ENCODE measurements around the gene DLG2.

Gene DLG2

DNA sequence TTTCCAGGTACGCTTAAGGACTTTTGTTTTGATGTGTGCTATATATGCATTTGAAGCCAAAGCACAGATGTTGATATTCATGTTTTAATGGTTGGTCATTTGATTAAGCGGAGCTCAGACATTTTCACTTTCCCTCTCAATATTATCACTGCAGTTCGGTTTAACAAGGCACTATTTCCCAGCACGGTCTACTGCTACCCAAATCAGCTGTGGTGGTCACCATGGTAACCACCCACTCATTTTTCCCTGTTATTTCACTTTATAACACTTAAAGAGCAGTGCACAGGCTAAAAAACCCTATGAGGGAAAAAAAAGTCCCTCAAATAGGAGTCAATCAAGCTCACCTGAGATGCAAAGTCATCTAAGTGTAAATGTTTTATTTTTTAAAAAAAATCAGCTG lies 1901.4 kb downstream of the DLG2 start:
- DNase-seq (ENCODE audit: low read depth in 3 of 3), result no peak

DNA sequence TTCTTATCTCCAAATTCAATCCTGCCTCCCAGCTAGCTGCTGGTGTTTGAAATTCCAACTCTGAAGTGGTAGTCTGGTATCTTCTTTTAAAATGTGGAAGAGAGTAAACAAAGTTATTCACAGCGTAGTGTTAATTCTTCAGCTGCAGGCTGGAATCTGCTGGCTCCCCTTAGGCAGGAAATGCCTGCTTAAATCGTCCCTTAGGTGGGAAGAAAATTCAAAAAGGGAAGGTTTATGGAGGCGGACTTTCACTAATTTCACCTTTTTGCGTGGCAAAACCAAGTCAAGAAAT lies 1901.9 kb downstream of the DLG2 start:
- DNase-seq (ENCODE audit: low read depth in 3 of 3), result no peak

DNA sequence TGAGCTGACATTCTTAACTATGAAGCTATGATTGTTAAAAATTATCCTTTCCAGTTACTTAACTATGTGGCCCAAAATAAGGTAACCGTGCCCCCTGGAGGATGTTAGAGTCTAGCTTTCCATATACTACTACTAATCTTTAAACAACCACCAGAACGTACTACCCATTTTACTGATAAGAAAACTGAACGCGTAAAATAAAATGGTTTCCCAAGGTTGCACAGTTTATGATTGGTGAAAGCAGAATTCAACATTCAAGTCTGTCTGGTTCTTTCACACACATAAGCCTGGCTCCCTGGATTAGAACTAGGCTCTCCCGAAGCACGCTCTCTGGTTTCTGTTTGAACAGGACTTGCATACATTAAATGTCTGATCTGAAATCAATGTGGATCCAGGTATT lies 1903.1 kb downstream of the DLG2 start:
- no peak for DNase-seq (ENCODE audit: low read depth in 3 of 3)

DNA sequence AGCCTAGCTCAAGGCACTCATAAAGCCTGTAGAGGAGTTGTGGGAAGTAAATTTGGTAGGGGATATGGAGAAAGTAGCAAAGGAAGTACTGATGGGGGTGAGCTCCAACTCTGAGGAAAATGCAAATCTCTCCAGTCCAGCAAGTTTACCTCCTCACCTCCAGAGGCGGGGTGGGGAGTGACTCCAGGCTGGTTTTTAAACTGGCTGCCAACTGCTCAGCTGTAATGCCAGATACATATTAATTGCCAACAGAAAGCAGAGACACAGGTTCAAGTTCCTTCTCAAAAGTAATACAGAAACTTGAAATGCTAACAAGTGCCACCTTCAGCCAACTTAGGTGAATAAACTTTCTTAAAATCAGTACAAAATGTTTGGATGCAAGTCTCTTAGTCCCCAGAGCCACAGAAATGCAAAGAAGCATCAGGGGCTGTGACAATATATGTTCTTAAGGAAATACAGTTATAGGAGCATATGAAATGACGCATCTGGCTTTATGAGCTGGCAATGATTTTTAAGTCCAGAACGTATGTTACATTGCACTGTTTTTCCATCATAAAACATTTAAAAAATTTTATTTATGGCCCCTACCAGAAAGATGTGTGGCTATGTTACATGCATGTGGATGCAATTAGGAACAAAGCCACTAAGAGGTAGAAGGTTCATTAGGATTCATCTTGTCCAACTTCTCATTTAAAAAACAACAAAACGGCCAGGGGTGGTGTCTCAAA lies 1904.6 kb downstream of the DLG2 start:
- no peak for DNase-seq (ENCODE audit: low read depth in 3 of 3)

DNA sequence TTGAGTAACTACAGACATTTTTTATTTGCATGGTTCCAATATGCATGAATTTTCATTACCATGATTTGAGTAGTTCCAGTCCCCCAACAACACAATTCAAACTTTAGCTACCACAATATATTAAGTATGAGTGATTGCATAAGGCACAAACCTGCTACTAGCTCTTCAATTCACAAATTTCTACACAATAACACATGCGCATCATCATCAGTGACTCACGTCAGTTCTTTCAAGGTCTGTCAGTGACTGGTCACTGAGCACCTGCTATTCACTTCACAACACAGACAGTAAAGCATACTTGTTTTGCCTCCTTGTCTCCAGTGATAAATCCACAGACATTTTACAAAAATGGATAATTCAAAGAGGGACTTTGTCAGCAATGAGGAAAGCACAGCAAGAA lies 1905.9 kb downstream of the DLG2 start:
- no peak for DNase-seq (ENCODE audit: low read depth in 3 of 3)

DNA sequence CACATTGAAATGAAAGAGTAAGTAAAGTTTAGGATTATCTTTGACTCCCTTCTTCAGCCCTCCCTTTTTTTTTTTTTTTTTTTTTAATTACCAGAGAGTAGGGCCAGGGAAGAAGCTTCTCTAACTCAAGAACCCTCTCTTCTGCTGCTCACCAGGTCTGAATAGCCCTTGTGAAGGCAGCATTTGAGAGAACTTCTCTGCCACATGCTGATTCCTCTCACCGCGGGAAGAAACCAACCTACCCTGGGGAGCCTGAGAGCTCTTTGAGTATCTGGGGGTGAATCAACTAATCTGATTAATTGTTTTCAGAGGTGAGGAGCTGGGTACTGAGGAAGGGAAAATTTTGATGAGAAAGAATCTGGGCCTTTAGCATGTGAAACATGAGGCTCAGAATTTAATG lies 1906.5 kb downstream of the DLG2 start:
- no peak for DNase-seq (ENCODE audit: low read depth in 3 of 3)

DNA sequence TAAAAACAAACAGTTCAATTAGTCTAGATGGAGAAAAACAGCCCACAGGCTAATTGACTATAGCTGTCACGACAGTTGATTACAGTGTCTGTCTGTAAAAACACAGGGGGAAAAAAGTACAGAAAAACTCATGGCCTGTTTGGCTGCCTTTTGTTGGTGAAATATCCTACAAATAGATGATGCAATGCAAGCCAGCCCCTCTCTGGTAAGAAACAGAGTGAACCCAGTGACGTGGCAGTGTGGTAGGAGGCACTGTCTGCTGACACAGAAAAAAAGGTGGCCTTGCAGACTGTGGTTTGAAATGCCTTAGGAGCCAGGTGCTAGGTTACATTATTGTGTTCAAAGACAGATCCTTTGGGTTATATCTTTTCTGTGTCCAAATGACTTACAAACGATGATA lies 1909.6 kb downstream of the DLG2 start:
- no peak for DNase-seq (ENCODE audit: low read depth in 3 of 3)

DNA sequence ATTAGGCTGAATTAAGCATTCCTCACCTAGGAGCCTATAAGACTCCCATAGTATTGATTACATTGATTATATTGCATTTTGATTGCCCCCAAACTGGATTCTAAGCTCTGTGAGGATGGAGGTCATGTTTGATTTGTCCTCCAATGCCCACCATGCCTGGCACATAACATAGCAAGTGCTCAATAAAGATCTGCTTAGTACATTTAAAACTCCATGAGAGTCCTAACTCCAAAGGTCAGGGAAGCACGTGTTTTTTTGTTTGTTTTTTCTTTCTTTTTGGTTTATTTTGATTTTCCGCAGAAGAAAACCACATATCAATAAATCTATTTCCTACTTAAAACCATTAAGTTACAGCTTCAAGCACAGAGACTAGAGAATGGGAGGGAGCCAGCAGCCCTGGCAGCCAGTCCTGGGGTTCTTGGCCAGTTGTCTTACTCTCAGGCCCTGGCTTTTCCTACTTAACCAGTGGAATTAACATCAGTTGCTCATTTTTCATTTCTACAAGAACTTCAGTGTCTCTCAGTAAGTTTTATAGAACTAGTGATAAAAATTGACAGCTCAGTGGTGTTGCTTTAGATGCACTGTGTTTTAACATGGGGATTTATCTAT lies 1911.1 kb downstream of the DLG2 start:
- no peak for DNase-seq (ENCODE audit: low read depth in 3 of 3)

DNA sequence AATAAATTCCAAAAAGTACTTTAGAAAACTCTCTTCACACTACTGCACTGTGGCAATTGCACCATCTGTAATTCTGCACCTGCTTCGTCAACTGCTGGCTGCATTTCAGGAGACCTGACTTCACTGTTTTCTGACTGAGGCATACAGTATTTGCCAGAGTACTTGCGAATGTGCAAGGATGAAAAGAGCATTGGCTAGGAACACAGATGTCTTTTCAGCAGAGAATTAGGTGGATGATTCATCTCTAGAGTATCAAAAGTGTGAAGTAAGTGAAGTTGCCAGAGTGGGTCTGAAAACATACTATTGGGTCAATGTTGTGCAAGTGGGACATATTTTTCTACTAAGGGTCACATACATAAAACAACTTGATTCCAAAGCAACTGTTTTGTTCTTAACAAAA lies 1913.4 kb downstream of the DLG2 start:
- no peak for DNase-seq (ENCODE audit: low read depth in 3 of 3)

DNA sequence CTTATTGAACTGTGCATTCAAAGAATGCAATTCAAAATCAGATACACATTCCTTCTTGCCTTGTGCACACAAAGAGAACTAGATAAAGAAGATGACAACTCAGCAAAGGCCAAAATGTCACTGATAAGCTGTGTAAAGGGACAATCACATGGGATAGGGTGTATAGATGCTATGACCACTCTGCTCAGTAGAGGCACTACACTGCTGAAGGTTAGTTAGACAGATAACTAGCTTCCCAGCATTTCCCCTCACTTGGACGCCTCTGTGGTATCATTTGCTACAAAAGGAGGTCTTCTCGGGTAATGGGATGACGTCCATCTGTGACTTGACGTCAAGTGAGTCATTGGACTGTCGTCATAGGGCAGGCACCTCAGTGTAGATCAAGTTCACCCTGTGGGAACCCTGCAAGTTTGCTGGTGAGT lies 1916.0 kb downstream of the DLG2 start:
- DNase-seq (ENCODE audit: low read depth in 3 of 3), result no peak

DNA sequence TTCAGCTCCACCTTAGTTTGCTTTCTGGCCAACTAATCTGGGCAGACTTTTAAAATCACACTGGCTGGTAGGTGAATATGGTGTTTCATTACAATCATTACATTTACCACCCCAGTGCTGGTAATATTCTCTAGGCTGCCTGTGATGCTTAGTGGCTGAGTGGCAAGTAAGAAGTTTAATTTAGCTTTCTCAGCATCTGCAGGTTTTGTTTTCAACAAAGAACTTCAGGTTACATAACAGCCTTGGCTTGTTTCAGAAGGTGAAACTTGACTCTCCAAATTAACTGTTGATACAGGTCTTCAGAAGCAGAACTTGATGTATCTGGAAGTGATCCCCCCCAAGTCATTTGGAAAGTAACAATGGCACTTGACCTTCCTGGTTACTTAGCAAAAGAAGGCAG lies 1917.7 kb downstream of the DLG2 start:
- DNase-seq (ENCODE audit: low read depth in 3 of 3), result no peak

DNA sequence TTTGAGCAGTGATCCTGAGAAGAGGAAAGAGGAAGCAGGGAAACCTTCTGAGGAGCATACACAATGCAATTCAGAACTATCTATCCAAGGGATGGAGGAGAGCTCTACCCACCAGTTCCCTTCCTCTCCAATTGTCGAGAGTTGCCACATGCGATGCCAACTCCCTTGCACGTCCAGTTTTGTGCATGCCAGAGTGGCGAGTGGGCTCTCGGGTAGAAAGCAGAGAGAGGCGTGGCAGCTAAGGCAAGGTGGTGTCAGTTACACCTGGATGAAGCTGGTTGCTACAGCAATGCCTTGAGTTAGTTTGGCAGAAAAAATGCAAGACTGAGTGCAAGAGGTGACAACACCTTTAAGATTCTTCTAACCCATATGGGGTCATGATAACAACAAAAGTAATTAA lies 1920.6 kb downstream of the DLG2 start:
- no peak for DNase-seq (ENCODE audit: low read depth in 3 of 3)

DNA sequence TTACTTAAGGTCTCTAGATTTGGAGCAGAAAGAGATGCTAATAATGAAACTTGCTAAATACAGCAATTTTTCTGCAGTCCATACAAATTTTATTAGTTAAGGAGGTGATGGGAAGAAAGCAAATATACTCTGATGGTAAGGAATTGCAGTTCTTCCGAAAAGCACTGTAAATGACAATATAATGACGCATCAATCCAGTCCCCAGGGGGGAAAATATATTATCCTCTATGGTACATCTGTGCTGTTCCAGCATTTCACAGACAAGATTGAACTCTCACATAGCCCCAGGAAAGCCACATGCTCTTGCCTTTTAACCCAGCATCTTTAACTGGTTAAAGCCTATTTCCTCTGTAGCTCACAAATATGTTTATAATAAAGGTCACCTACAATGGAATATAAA lies 1924.3 kb downstream of the DLG2 start:
- no peak for DNase-seq (ENCODE audit: low read depth in 3 of 3)

DNA sequence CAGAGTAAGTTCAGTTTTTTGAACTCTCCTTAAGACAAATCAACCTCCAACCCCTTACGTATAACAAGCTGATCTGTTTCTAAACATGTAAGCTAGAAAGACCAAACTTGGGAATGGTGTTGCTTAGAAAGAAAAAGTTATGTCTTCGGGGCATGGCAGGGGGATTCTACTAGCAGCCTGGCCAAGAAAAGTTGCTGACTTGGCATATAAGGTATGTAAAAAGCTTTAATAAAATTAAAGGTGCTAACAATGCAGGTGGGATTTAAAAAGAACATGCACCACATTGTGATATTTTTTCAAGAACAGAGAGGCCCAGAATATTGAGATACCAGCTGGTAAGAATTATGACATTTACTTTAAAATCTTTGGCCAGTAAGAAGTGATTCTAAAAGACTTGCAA lies 1929.6 kb downstream of the DLG2 start:
- no peak for DNase-seq (ENCODE audit: low read depth in 3 of 3)

DNA sequence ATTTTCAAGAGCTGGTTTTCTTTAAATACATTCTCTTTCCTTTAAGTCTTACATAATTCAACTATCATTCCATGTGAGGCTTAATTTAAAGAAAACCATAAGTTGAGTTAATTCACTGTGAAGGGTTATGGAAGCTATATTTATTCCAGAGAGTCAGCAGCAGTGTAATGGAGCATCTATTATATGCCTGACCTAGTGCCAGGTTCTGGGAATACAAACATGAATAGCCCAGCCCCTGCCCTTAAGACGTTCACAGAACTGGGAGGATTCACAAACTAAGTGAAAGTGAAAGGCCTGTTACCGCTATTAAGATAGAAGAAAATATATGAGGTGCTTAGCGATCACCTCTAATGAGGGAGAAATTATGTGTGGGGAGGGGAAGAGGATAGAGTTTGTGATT lies 1932.1 kb downstream of the DLG2 start:
- no peak for DNase-seq (ENCODE audit: low read depth in 3 of 3)

DNA sequence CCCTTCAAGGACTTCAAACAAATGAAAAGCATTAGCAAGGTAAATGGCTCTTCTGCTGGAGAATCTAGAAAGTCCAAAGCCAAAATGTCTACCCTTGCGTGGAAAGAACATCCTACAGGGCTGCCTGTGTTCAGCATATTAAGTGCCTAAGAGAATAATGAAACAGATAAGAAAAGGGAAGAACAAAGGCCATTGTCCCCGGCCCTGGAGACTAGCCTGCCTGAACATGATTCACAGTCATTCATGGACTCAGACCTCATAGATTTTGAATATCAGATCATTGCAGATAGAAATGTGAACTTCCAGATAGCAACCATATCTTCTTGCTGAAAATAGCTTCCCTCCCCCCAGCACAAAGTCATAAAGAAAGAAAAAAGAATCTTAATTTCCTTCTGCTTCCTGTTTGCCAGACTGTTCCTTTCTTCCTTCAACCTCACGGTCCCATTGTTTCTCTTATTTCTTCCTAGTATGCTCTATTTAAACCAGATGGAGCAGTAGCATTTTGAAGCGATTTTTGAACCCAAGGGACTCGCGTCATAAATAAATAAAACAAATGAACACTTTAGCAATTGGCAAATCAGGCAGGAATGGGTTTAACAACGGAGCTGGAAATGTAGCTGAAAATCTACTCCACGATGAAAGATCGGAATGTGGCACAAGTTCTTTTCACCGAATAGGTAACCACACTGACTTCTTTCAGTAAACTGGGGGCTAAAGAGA lies 1932.8 kb downstream of the DLG2 start:
- DNase-seq (ENCODE audit: low read depth in 3 of 3), result no peak

DNA sequence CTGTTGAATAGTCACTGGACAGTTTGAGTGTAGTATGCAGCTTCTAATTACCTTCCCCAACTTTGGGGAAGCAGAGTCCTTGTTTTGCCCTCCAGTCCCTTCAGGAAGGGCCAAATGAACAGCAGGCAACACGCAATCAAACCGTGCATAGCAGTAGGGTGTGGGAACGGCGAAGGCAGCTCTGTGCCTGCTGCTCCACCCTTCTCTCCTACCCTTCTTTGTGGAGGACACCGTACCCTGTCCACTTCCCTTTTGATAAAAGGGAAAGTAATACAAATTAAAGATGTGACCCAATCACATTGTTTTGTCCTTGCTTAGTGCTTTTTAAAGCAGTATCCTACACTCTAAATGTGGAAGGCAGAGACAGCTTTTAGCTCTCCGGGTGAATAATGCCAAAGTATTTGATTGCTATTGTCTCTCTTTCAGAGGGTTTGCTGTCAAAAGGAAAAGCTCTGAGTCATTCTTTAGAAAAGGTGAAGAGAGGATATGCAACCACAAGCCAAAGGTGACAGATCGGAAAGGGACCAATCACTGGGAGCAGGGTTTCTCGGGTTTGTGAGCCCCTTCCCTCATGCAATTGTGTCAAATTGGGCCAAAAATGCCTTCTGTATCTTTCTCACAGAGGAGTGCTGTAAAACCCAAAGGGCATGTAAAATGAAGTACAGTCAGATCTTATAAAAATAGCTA lies 1933.7 kb downstream of the DLG2 start:
- DNase-seq (ENCODE audit: low read depth in 3 of 3), result no peak

DNA sequence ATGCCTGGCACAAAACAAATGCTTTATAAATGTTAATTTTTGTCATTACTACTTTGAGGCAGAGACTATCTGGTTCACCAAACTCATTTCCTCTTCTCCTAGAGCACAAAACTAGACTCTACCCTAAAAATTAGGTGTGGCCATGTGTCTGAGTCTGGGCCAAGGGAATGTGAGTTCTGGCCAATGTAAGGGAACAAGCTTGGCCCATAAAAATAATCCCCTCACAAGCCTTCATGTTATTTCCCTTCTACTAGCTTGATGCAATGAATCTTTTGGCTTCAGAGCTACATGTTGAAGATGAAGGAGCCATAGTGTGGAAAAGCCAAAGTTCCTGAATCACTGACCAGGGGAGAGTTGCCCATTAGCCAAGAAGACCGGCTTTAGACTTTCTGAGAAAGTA lies 1934.5 kb downstream of the DLG2 start:
- DNase-seq (ENCODE audit: low read depth in 3 of 3), result no peak

DNA sequence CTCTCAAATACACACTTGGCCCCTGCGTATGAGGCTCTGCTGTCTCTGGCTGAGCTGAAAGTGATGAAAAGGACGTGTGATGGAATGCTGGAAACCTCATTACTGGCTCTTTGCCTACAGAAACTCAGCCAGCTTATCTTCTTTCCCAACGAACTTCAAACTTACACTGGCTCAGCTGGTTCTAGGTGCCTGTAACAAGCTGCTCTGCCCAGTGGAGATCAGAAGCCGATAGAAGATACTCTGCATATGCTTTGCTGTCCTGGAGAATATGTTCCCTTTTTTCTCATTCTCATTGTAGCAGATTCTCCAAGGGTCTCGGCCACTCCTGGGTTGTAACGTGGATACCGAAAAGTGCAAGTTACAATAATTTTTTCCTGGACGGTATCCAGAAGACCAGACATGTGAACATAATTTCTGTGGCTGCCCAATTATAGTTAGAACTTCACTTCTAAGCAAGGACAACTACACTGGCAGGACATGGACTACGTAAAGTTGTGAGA lies 1935.6 kb downstream of the DLG2 start:
- DNase-seq (ENCODE audit: low read depth in 3 of 3), result no peak

DNA sequence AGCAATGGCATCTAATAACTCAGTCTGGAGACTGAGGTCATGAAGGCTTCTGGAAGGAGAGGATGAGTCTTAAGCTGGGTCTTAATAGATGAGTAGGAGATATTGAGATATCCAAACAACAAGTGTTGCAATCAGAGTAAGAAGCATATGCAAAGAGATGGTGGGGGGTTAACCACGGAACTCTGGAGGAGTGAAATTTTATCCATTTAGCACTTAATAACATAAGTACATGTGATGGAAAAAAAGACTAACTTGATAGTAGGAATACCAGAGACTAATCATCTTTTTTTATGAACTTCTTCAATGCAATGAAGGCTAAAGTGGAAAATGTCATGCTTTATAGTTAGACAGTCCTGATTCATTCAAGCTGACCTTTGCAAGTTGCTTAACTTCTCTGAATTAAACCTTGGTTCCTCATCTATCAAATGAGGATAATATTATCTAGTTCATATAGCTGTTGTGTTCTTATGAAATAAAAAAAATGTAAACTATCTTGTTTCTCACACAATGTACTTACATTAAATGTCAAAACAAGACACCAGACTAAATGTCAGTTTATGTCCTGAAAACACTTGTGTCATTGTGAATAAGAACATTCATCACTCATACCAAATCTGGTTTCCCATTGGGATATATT lies 1937.9 kb downstream of the DLG2 start:
- DNase-seq (ENCODE audit: low read depth in 3 of 3), result no peak

DNA sequence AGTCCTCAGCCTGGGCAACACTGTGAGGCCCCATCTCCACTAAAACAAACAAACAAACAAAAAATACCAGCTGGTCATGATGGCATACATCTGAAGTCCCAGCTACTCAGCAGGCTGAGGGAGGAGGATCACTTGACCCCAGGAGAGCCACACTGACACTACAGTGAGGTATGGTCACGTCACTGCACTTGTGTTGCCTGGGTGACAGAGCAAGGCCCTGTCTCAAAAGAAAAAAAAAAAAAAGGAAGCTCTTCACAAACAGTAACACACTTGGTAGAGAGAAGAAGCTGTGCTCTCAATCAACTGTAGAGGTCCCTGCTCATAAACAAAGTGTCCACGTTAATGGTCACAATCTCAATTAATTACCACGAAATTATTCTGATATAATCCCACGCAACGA lies 1939.4 kb downstream of the DLG2 start:
- no peak for DNase-seq (ENCODE audit: low read depth in 3 of 3)

DNA sequence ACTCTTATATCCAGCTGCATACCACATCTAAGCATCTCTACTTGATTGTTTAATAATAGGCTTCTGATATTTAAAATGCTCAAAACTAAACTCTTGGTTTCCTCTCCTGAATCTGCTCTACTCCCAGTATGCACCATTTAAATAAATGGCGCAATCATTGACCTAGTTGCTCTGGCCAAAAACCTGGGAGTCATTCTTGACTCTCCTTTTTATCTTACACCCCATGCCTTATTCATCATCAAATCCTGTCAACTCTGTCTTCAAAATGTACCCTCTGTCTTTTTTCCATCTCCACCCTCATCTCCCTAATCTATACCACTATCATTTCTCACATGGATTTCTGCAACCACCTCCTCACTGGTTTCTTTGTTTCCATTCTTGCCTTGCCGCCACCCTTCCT lies 1941.4 kb downstream of the DLG2 start:
- DNase-seq (ENCODE audit: low read depth in 3 of 3), result no peak
